Measurements from ENCODE around the gene UAP1. TPM values are rescaled to one million over a fixed set of nuclear protein-coding genes. Genes with fewer than 3 reads are reported as not detected.
"Not testable (repeated sequence)": the region's sequence is repeated elsewhere in the genome, so short reads cannot be mapped to it uniquely, and the experiment has no call there.

Gene UAP1
- total and polyA plus RNA-seq, 11 donors = 18.1 to 34.3 (median 21.1) TPM

- intact Hi-C loops (cut with DNase I) = no loop called here
- DNase-seq = no peak
- Histone ChIP-seq H3K27ac (no peak overlapping the region), H3K4me1 (peaks cover 0 to 46% (median 17%) of the 10 kb centered on the region in 12 donors), H3K27me3 (no peaks in the 10 kb centered on the region), H3K36me3 (peaks cover 0 to 44% (median 27%) of the 10 kb centered on the region in 9 donors), H3K4me3 (no peak overlapping the region), H3K9me3 (no peaks in the 10 kb centered on the region)
- no peak for ATAC-seq
- TF ChIP-seq CTCF (IDR thresholded peaks at IDR 0.05) (no peak), POLR2A (IDR thresholded peaks at IDR 0.05) (no peak)
- WGBS, 4 donors = 66 to 71% (median 69%) methylated on average over 4 of the region's 4 CpGs
These were observed 7.3 kb downstream of the UAP1 start for GRCh38 chr1:162568802-162569201.

GRCh38 chr1:162570718-162571117 is 9.2 kb downstream of the UAP1 start:
- peaks cover 0 to 42% (median 27%) of the 10 kb centered on the region in 9 donors for H3K36me3 ChIP-seq
- H3K4me1 ChIP-seq = peaks cover 0 to 41% (median 12%) of the 10 kb centered on the region in 12 donors
- TF ChIP-seq POLR2A (IDR thresholded peaks at IDR 0.05) (no peak), CTCF (IDR thresholded peaks at IDR 0.05) (no peak)
- intact Hi-C loops (cut with DNase I) = no loop called here
- H3K9me3 ChIP-seq = no peaks in the 10 kb centered on the region
- H3K27ac ChIP-seq = no peak overlapping the region
- whole genome bisulfite sequencing, 4 donors = 78 to 88% (median 83%) methylated on average over 1 of the region's 1 CpG
- no peaks in the 10 kb centered on the region for H3K27me3 ChIP-seq
- ATAC-seq (no peak), DNase-seq (no peak)
- H3K4me3 ChIP-seq = no peak overlapping the region

GRCh38 chr1:162571121-162571520 is 9.6 kb downstream of the UAP1 start:
- H3K27me3 ChIP-seq; DNase-seq; H3K9me3 ChIP-seq; H3K4me3 ChIP-seq; ATAC-seq; H3K27ac ChIP-seq; intact Hi-C loops (cut with DNase I): not testable (repeated sequence)
- Histone ChIP-seq H3K36me3 (peaks cover 0 to 38% (median 27%) of the 10 kb centered on the region in 9 donors), H3K4me1 (peaks cover 0 to 41% (median 12%) of the 10 kb centered on the region in 12 donors)
- 92 to 95% (median 94%) methylated on average over 7 of the region's 7 CpGs for WGBS, 4 donors

GRCh38 chr1:162571696-162572095 is 10.2 kb downstream of the UAP1 start:
- 55 to 65% (median 61%) methylated on average over 1 of the region's 1 CpG for WGBS, 4 donors
- H3K4me1 ChIP-seq = peaks cover 0 to 39% (median 12%) of the 10 kb centered on the region in 12 donors
- no peak overlapping the region for H3K4me3 ChIP-seq
- H3K9me3 ChIP-seq = no peaks in the 10 kb centered on the region
- no peaks in the 10 kb centered on the region for H3K27me3 ChIP-seq
- TF ChIP-seq POLR2A (IDR thresholded peaks at IDR 0.05) (no peak), CTCF (IDR thresholded peaks at IDR 0.05) (no peak)
- no peak for DNase-seq
- ATAC-seq = no peak
- H3K27ac ChIP-seq = no peak overlapping the region
- H3K36me3 ChIP-seq = peaks cover 0 to 36% (median 22%) of the 10 kb centered on the region in 9 donors
- intact Hi-C loops (cut with DNase I) = no loop called here

- TF ChIP-seq POLR2A (IDR thresholded peaks at IDR 0.05) (no peak), CTCF (IDR thresholded peaks at IDR 0.05) (no peak)
- intact Hi-C loops (cut with DNase I) = no loop called here
- WGBS, 4 donors = 79 to 92% (median 88%) methylated on average over 1 of the region's 1 CpG
These were observed 11.6 kb downstream of the UAP1 start for GRCh38 chr1:162573136-162573535.

More at GRCh38 chr1:162573136-162573535, 11.6 kb downstream of the UAP1 start:
- no peaks in the 10 kb centered on the region for H3K27me3 ChIP-seq
- no peak overlapping the region for H3K27ac ChIP-seq
- no peak overlapping the region for H3K4me3 ChIP-seq
- H3K36me3 ChIP-seq = peaks cover 0 to 36% (median 18%) of the 10 kb centered on the region in 9 donors
- ATAC-seq (no peak), DNase-seq (no peak)
- H3K4me1 ChIP-seq = peaks cover 0 to 42% (median 12%) of the 10 kb centered on the region in 12 donors
- no peaks in the 10 kb centered on the region for H3K9me3 ChIP-seq
